A673 (cell line): ENCODE measurements around the gene TTLL3. TPM values are rescaled to one million over a fixed set of nuclear protein-coding genes. Genes with fewer than 3 reads are reported as not detected.
"Not testable (repeated sequence)": the region's sequence is repeated elsewhere in the genome, so short reads cannot be mapped to it uniquely, and the experiment has no call there.

ENCODE experiments used
- BruUV-seq: library from RNA; stranded (reverse); fragments of 400-500 nt; replicated peaks from 2 replicates; lab custom pipeline; 2021; lab: Mats Ljungman, UMichigan
- CTCF ChIA-PET: fragments of 300-600 bp; sonication (Branson Sonifier 250); formaldehyde crosslinking; loops from one replicate; lab custom pipeline; 2022; ENCODE audit warnings: antibody characterized with exemption; lab: Charles Lee
- POLR2A ChIA-PET: fragments of 300-600 bp; sonication (Branson Sonifier 250); formaldehyde crosslinking; loops from one replicate; lab custom pipeline; 2022; ENCODE audit warnings: antibody characterized with exemption; ENCODE audit not compliant: low non-redundant PET; lab: Charles Lee
- DNase-seq: peaks from one replicate; pipeline ENCODE4 v3.0.0-alpha.2; 2015; ENCODE audit warnings: low spot score
- H3K27ac ChIP-seq: fragments of 200-600 bp; sonication (generic); 2 replicates; pipeline ENCODE4 v1.5.1; 2016; ENCODE audit warnings: mixed run types, low read depth, mild to moderate bottlenecking, mixed read lengths, antibody characterized with exemption, low read length; ENCODE audit not compliant: poor library complexity, severe bottlenecking
- H3K27me3 ChIP-seq: fragments of 200-600 bp; sonication (generic); replicated peaks from 2 replicates; pipeline ENCODE4 v1.6.1; 2017; ENCODE audit warnings: mixed run types, low read depth, mild to moderate bottlenecking, mixed read lengths, antibody characterized with exemption, low read length; ENCODE audit not compliant: insufficient read depth, poor library complexity
- H3K36me3 ChIP-seq: fragments of 200-600 bp; sonication (generic); 2 replicates; pipeline ENCODE4 v1.6.1; 2016; ENCODE audit warnings: mixed run types, mild to moderate bottlenecking, mixed read lengths, antibody characterized with exemption, low read length; ENCODE audit not compliant: insufficient read depth, poor library complexity, severe bottlenecking
- H3K4me1 ChIP-seq: fragments of 200-600 bp; sonication (generic); 2 replicates; pipeline ENCODE4 v1.6.1; 2017; ENCODE audit warnings: mixed run types, mild to moderate bottlenecking, mixed read lengths, antibody characterized with exemption, low read length; ENCODE audit not compliant: insufficient read depth, poor library complexity, severe bottlenecking
- H3K4me3 ChIP-seq: fragments of 200-600 bp; sonication (generic); 2 replicates; pipeline ENCODE4 v1.5.1; 2016; ENCODE audit warnings: low read depth, mixed run types, mild to moderate bottlenecking, mixed read lengths, low read length; ENCODE audit not compliant: poor library complexity, severe bottlenecking
- H3K9me3 ChIP-seq: fragments of 200-600 bp; sonication (generic); 2 replicates; pipeline ENCODE4 v1.6.1; 2016; ENCODE audit warnings: mixed run types, low read depth, mild to moderate bottlenecking, mixed read lengths, antibody characterized with exemption, low read length; ENCODE audit not compliant: poor library complexity, severe bottlenecking
- EZH2 ChIP-seq: fragments of 200-600 bp; sonication (generic); IDR thresholded peaks from 2 replicates; pipeline ENCODE4 v1.6.1; 2017; ENCODE audit warnings: borderline replicate concordance, low read depth, mild to moderate bottlenecking, mixed read lengths, antibody characterized with exemption, low read length; ENCODE audit not compliant: poor library complexity, severe bottlenecking
- intact Hi-C: fragments of 100-400 bp; cut with micrococcal nuclease; formaldehyde crosslinking; loops from one replicate; pipeline ENCODE4 v1.10.0; 2022; ENCODE audit not compliant: unreplicated experiment
- total RNA-seq: library from RNA; stranded (reverse); gene quantifications from 2 replicates; pipeline ENCODE4 v1.2.3, GENCODE V29; 2021
- TF ChIP-seq, protein P1 (sequence below): fragments of 300-800, 200-600 bp; sonication (generic); conservative IDR thresholded peaks from 2 replicates; pipeline ENCODE4 v1.5.1; 2017; ENCODE audit warnings: low read depth, mild to moderate bottlenecking, antibody characterized with exemption, low read length, moderate library complexity, mixed read lengths

TTLL3 gene
- total RNA-seq, 1 experiment from 2014 or later = 6.7 TPM

GRCh38 chr3:9867106-9867505, 57.0 kb downstream of the TTLL3 start:
- CTCF ChIA-PET = no interaction called here
- peaks cover 9% of the 10 kb centered on the region for H3K4me1 ChIP-seq
- H3K36me3 ChIP-seq = no peaks in the 10 kb centered on the region
- H3K27me3 ChIP-seq = no peaks in the 10 kb centered on the region
- no peak for DNase-seq
- BruUV-seq = no TSS peak
- intact Hi-C loops = no loop called here
- H3K27ac ChIP-seq = no peak overlapping the region
- no peak for TF ChIP-seq EZH2
- TF ChIP-seq, protein P1, sequence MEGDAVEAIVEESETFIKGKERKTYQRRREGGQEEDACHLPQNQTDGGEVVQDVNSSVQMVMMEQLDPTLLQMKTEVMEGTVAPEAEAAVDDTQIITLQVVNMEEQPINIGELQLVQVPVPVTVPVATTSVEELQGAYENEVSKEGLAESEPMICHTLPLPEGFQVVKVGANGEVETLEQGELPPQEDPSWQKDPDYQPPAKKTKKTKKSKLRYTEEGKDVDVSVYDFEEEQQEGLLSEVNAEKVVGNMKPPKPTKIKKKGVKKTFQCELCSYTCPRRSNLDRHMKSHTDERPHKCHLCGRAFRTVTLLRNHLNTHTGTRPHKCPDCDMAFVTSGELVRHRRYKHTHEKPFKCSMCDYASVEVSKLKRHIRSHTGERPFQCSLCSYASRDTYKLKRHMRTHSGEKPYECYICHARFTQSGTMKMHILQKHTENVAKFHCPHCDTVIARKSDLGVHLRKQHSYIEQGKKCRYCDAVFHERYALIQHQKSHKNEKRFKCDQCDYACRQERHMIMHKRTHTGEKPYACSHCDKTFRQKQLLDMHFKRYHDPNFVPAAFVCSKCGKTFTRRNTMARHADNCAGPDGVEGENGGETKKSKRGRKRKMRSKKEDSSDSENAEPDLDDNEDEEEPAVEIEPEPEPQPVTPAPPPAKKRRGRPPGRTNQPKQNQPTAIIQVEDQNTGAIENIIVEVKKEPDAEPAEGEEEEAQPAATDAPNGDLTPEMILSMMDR = no peak
- POLR2A ChIA-PET = no interaction called here
- no peak overlapping the region for H3K4me3 ChIP-seq
- H3K9me3 ChIP-seq = no peaks in the 10 kb centered on the region

DNA sequence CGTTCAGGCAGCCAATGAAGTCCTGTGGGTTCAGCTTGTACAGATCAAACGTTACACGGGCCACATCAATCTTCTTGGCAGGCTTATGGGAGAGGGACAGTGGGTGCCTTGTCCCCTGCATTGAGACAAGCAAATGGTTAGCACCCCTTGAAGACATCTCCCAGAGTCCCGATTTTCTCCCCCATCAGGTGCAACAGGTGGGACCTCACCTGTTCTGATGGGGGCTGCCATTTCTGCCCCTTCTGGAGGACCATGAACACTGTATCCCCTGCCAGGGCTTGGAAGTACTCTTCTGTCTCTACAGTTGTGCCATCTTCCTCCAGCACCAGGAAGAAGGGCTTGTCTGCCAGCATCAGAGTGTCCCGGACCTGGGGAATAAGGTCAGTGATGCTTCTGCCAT, 59.9 kb downstream of the TTLL3 start:
- no TSS peak for BruUV-seq
- Histone ChIP-seq H3K27me3 (no peaks in the 10 kb centered on the region), H3K4me3 (no peak overlapping the region), H3K4me1 (no peaks in the 10 kb centered on the region), H3K27ac (no peak overlapping the region), H3K36me3 (no peaks in the 10 kb centered on the region), H3K9me3 (no peaks in the 10 kb centered on the region)
- TF ChIP-seq, protein P1 = no peak
- TF ChIP-seq EZH2 = no peak
- POLR2A ChIA-PET = no interaction called here
- CTCF ChIA-PET = no interaction called here
- intact Hi-C loops = no loop called here
- DNase-seq = no peak

GRCh38 chr3:9870978-9871377, 60.9 kb downstream of the TTLL3 start:
- no peak for TF ChIP-seq EZH2
- TF ChIP-seq, protein P1 = no peak
- Histone ChIP-seq H3K27me3 (no peaks in the 10 kb centered on the region), H3K36me3 (no peaks in the 10 kb centered on the region), H3K9me3 (no peaks in the 10 kb centered on the region), H3K4me3 (no peak overlapping the region), H3K27ac (no peak overlapping the region), H3K4me1 (no peaks in the 10 kb centered on the region)
- POLR2A ChIA-PET = no interaction called here
- CTCF ChIA-PET = interaction anchor here (0.7 kb wide), 1 partner anchor 140 kb away, joined by 5 read pairs; no protein-coding TSS in a partner anchor
- BruUV-seq = no TSS peak
- intact Hi-C loops = no loop called here
- DNase-seq = no peak

GRCh38 chr3:9872067-9872466, 62.0 kb downstream of the TTLL3 start:
- H3K4me1 ChIP-seq, H3K9me3 ChIP-seq, CTCF ChIA-PET, H3K4me3 ChIP-seq, H3K27me3 ChIP-seq, intact Hi-C loops, DNase-seq, H3K36me3 ChIP-seq, POLR2A ChIA-PET, BruUV-seq, H3K27ac ChIP-seq: not testable (repeated sequence)
